MCF 10A (cell line): Measurements from ENCODE around the gene CDCA3. TPM values are rescaled to one million over a fixed set of nuclear protein-coding genes. Genes with fewer than 3 reads are reported as not detected.

Source experiments
- BruUV-seq: library from RNA; stranded (reverse); fragments of 400-500 nt; replicated peaks from 2 replicates; lab custom pipeline; 2021; lab: Mats Ljungman, UMichigan
- CTCF ChIA-PET: fragments of 300-600 bp; sonication (Branson Sonifier 250); formaldehyde crosslinking; extraction: SDS; loops from one replicate; lab custom pipeline; 2021; ENCODE audit warnings: antibody characterized with exemption, inconsistent platforms; lab: Yijun Ruan, JAX
- POLR2A ChIA-PET: fragments of 300-600, 350-650 bp; sonication (Branson Sonifier 250); formaldehyde crosslinking; extraction: SDS; loops from one replicate; lab custom pipeline; 2020; ENCODE audit warnings: antibody characterized with exemption, inconsistent platforms; lab: Yijun Ruan, JAX
- DNase-seq: peaks from one replicate; pipeline ENCODE4 v3.0.0-alpha.2; 2018; ENCODE audit not compliant: unreplicated experiment
- H3K27ac Mint-ChIP-seq: one replicate; pipeline ENCODE4 v1.8.0; 2022; ENCODE audit warnings: mild to moderate bottlenecking, low read depth, mixed read lengths; ENCODE audit not compliant: unreplicated experiment
- H3K27me3 Mint-ChIP-seq: one replicate; pipeline ENCODE4 v1.8.0; 2022; ENCODE audit warnings: mixed read lengths; ENCODE audit not compliant: insufficient read depth, unreplicated experiment
- H3K36me3 Mint-ChIP-seq: one replicate; pipeline ENCODE4 v1.8.0; 2022; ENCODE audit warnings: mild to moderate bottlenecking, moderate library complexity, mixed read lengths; ENCODE audit not compliant: insufficient read depth, unreplicated experiment
- H3K4me1 Mint-ChIP-seq: one replicate; pipeline ENCODE4 v1.8.0; 2022; ENCODE audit warnings: mixed read lengths; ENCODE audit not compliant: insufficient read depth, unreplicated experiment
- H3K4me3 Mint-ChIP-seq: one replicate; pipeline ENCODE4 v1.8.0; 2022; ENCODE audit warnings: mild to moderate bottlenecking, moderate library complexity, mixed read lengths; ENCODE audit not compliant: unreplicated experiment
- H3K9me3 Mint-ChIP-seq: one replicate; pipeline ENCODE4 v1.8.0; 2022; ENCODE audit warnings: mixed read lengths; ENCODE audit not compliant: unreplicated experiment
- intact Hi-C: fragments of 100-400 bp; cut with micrococcal nuclease; formaldehyde crosslinking; loops from 2 replicates; pipeline ENCODE4 v1.14.1; 2022
- total RNA-seq: library from RNA; stranded (reverse); gene quantifications from 2 replicates; pipeline ENCODE4 v1.2.3, GENCODE V29; 2022
- TF ChIP-seq, protein P1 (sequence below): fragments of 200-600 bp; IDR thresholded peaks from one replicate; pipeline ENCODE4 v1.8.0; 2022; ENCODE audit warnings: antibody characterized with exemption, mild to moderate bottlenecking; ENCODE audit not compliant: unreplicated experiment

Gene CDCA3
- total RNA-seq, 1 experiment from 2014 or later, result 25.5 TPM

DNA sequence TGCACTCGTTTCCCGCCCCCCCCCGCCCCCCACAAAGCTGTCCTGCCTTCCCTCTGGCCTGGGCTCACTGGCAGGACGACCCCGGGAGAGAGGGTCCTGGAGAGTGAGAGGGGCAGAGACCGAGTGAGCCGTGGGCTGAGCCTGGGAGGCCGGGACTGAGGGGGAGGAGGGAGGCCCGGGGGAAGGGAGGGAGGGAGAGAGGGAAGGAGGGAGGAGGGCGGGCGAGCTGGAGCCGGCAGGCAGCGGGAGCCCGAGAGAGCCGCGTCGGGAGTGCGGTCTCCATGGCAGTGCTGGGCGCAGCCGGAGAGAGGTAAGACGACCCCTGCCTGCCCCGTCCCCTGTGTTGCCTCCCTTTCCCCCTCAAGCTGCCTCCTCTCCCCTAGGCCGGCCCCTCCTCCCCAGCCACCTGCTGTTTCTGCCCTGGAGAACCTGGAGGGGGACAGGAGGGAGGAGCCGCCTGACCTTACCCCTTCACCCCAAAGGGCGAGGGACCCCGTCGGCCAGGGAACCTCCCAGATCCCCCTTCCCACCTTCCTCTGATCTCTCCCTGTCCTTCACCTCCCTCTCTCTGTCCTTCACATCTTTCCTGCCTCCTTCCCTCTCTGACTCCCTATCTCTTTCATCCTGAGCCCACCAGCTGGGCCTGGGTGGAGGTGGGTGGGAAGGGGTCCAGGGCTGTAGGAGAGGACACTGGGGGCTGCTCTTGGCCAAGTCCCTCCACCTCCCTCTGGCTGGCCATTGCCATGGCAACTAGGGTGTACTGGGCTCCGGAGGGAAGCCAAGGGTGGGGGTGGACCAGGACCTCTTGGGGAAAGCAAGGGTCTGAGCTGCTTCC is 29.3 kb downstream of the CDCA3 start, which contains the start of gene GPR162:
TSS of gene GPR162 (plus strand) at position 231 of the 835 bp plus-strand sequence. CDS start 2,078 bp downstream, outside the sequence.
- intact Hi-C loops, result no loop called here
- Mint-ChIP-seq H3K4me3 (no peak within 1 kb of the TSS), H3K27ac (no peak within 1 kb of the TSS), H3K9me3 (no peaks in the 10 kb centered on the region), H3K36me3 (no peaks in the 10 kb centered on the region), H3K4me1 (peaks cover 9% of the 10 kb centered on the region), H3K27me3 (peaks cover 68% of the 10 kb centered on the region)
- ChIA-PET CTCF (interaction anchor here (0.6 to 1.6 kb wide), 8 partner anchors 11 to 251 kb away, joined by 3 to 8 read pairs (median 3); partner anchors contain the start of gene MLF2), POLR2A (interaction anchor here (0.5 kb wide), 1 partner anchor 51 kb away, joined by 4 read pairs; the partner anchor contains the start of gene SPSB2)
- BruUV-seq, result no TSS peak
- TF ChIP-seq, protein P1, sequence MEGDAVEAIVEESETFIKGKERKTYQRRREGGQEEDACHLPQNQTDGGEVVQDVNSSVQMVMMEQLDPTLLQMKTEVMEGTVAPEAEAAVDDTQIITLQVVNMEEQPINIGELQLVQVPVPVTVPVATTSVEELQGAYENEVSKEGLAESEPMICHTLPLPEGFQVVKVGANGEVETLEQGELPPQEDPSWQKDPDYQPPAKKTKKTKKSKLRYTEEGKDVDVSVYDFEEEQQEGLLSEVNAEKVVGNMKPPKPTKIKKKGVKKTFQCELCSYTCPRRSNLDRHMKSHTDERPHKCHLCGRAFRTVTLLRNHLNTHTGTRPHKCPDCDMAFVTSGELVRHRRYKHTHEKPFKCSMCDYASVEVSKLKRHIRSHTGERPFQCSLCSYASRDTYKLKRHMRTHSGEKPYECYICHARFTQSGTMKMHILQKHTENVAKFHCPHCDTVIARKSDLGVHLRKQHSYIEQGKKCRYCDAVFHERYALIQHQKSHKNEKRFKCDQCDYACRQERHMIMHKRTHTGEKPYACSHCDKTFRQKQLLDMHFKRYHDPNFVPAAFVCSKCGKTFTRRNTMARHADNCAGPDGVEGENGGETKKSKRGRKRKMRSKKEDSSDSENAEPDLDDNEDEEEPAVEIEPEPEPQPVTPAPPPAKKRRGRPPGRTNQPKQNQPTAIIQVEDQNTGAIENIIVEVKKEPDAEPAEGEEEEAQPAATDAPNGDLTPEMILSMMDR, result no peak
- DNase-seq, result no peak

GRCh38 chr12:6820166-6820565 is 30.9 kb downstream of the CDCA3 start:
- no peak for DNase-seq
- POLR2A ChIA-PET, result no interaction called here
- H3K27ac Mint-ChIP-seq, result no peak overlapping the region
- H3K27me3 Mint-ChIP-seq, result peaks cover 56% of the 10 kb centered on the region
- peaks cover 3% of the 10 kb centered on the region for H3K4me1 Mint-ChIP-seq
- TF ChIP-seq, protein P1, result no peak
- H3K9me3 Mint-ChIP-seq, result no peaks in the 10 kb centered on the region
- H3K36me3 Mint-ChIP-seq, result no peaks in the 10 kb centered on the region
- intact Hi-C loops, result no loop called here
- CTCF ChIA-PET, result interaction anchor here (0.6 to 1.6 kb wide), 4 partner anchors 13 to 124 kb away, joined by 3 to 8 read pairs (median 4); no protein-coding TSS in a partner anchor
- no peak overlapping the region for H3K4me3 Mint-ChIP-seq
- no TSS peak for BruUV-seq

DNA sequence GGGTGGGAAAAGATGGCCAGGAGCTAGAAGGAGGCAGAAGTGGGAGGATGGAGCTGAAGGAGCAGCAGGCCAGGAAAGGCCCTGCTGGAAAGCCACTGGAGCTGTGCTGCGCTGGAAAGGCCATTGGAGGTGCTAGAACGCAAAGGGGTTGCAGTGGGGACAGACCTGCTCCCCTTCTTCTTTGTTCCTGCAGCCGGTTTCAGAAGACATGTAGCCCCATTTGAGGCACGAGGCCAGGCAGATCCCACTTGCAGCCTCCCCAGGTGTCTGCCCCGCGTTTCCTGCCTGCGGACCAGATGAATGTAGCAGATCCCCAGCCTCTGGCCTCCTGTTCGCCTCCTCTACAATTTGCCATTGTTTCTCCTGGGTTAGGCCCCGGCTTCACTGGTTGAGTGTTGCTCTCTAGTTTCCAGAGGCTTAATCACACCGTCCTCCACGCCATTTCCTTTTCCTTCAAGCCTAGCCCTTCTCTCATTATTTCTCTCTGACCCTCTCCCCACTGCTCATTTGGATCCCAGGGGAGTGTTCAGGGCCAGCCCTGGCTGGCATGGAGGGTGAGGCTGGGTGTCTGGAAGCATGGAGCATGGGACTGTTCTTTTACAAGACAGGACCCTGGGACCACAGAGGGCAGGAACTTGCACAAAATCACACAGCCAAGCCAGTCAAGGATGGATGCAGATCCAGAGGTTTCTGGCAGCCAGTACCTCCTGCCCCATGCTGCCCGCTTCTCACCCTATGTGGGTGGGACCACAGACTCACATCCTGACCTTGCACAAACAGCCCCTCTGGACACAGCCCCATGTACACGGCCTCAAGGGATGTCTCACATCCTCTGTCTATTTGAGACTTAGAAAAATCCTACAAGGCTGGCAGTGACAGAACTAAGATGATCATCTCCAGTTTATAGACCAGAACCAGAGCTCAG is 31.7 kb downstream of the CDCA3 start:
- no peak overlapping the region for H3K27ac Mint-ChIP-seq
- no peaks in the 10 kb centered on the region for H3K9me3 Mint-ChIP-seq
- BruUV-seq, result no TSS peak
- no peak overlapping the region for H3K4me3 Mint-ChIP-seq
- DNase-seq, result no peak
- TF ChIP-seq, protein P1, result no peak
- H3K27me3 Mint-ChIP-seq, result peaks cover 56% of the 10 kb centered on the region
- CTCF ChIA-PET, result interaction anchor here (0.9 kb wide), 1 partner anchor 17 kb away, joined by 3 read pairs; no protein-coding TSS in a partner anchor
- H3K36me3 Mint-ChIP-seq, result no peaks in the 10 kb centered on the region
- POLR2A ChIA-PET, result no interaction called here
- H3K4me1 Mint-ChIP-seq, result no peaks in the 10 kb centered on the region
- intact Hi-C loops, result no loop called here
